PFSK-1 (cell line): ENCODE results near the gene ATP5PB.

Experiments
- FOXP2 ChIP-seq: optimal IDR thresholded peaks from 2 replicates; pipeline ENCODE3; 2011; ENCODE audit warnings: borderline replicate concordance, control low read depth, inconsistent platforms; ENCODE audit not compliant: insufficient read depth; ENCODE audit errors: extremely low read length, extremely low read depth
- POLR2AphosphoS5 ChIP-seq: IDR thresholded peaks from 2 replicates; pipeline ENCODE4 v1.6.1; 2012; ENCODE audit warnings: low read depth, mild to moderate bottlenecking, control low read depth, low read length, moderate library complexity
- SIN3A ChIP-seq: IDR thresholded peaks from 2 replicates; pipeline ENCODE4 v1.6.1; 2012; ENCODE audit warnings: mild to moderate bottlenecking, low read length, moderate library complexity, borderline replicate concordance; ENCODE audit not compliant: insufficient read depth
- TAF1 ChIP-seq: IDR thresholded peaks from 2 replicates; pipeline ENCODE4 v1.6.1; 2012; ENCODE audit warnings: low read length, control low read depth, borderline replicate concordance; ENCODE audit not compliant: insufficient read depth
- TF ChIP-seq, protein P1 (sequence below), 2 experiments: IDR thresholded peaks; 2 replicates each; pipeline versions ENCODE4 v1.6.1 to v1.8.0; 2011 to 2012; ENCODE audit warnings: low read depth in 2 of 2, low read length in 2 of 2, control low read depth in 1 of 2, inconsistent platforms in 1 of 2, mild to moderate bottlenecking in 1 of 2, moderate library complexity in 1 of 2; ENCODE audit not compliant: insufficient read depth in 1 of 2

Gene ATP5PB

GRCh38 chr1:111407301-111407700 is 42.0 kb upstream of the ATP5PB start:
- no peak for TF ChIP-seq TAF1
- TF ChIP-seq, protein P1, sequence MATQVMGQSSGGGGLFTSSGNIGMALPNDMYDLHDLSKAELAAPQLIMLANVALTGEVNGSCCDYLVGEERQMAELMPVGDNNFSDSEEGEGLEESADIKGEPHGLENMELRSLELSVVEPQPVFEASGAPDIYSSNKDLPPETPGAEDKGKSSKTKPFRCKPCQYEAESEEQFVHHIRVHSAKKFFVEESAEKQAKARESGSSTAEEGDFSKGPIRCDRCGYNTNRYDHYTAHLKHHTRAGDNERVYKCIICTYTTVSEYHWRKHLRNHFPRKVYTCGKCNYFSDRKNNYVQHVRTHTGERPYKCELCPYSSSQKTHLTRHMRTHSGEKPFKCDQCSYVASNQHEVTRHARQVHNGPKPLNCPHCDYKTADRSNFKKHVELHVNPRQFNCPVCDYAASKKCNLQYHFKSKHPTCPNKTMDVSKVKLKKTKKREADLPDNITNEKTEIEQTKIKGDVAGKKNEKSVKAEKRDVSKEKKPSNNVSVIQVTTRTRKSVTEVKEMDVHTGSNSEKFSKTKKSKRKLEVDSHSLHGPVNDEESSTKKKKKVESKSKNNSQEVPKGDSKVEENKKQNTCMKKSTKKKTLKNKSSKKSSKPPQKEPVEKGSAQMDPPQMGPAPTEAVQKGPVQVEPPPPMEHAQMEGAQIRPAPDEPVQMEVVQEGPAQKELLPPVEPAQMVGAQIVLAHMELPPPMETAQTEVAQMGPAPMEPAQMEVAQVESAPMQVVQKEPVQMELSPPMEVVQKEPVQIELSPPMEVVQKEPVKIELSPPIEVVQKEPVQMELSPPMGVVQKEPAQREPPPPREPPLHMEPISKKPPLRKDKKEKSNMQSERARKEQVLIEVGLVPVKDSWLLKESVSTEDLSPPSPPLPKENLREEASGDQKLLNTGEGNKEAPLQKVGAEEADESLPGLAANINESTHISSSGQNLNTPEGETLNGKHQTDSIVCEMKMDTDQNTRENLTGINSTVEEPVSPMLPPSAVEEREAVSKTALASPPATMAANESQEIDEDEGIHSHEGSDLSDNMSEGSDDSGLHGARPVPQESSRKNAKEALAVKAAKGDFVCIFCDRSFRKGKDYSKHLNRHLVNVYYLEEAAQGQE (IDR thresholded peaks at IDR 0.05; ENCODE audit: insufficient read depth in 1 of 2, low read depth in 2 of 2, low read length in 2 of 2), result no peak
- TF ChIP-seq POLR2AphosphoS5, result no peak
- no peak for TF ChIP-seq FOXP2
- no peak for TF ChIP-seq SIN3A

DNA sequence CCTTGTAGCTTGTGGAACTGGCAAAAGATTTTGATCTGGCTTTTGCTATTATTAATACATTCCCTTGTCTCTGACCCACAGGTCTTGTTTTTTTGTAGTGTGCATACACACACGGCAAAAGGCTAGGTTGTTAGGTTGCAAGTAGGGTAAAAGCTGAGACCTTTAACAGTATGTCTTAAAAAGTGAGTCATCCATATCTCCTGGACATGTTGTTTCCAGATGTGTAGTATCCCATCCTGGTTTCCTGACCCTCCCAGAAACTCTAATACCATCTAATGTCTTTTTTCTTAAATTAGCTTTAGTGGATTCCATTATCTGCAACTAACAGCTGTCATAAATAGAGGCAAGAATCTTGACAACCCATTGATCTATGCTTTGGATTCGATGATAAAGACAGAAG is 36.4 kb upstream of the ATP5PB start:
- no peak for TF ChIP-seq TAF1
- no peak for TF ChIP-seq POLR2AphosphoS5
- no peak for TF ChIP-seq SIN3A
- TF ChIP-seq, protein P1 (IDR thresholded peaks at IDR 0.05; ENCODE audit: insufficient read depth in 1 of 2, low read depth in 2 of 2, low read length in 2 of 2), result no peak
- no peak for TF ChIP-seq FOXP2

DNA sequence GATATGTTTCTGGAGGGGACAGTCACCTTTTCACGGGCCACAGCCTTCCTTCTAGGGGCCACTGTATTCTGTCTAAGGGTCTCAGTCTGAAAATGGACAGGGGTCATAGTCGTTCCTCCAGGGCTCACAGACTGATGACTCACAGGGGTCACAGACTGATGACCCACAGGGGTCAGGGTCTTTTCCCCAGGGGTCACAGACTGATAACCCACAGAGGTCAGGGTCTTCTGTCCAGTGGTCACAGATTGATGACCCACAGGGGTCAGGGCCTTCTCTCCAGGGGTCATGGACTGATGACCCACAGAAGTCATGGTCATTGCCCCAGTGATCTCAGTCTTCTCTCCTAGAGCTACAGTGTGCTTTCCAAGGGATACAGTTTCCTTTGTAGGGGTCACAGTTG is 34.5 kb upstream of the ATP5PB start:
- TF ChIP-seq SIN3A, result no peak
- TF ChIP-seq, protein P1 (IDR thresholded peaks at IDR 0.05; ENCODE audit: insufficient read depth in 1 of 2, low read depth in 2 of 2, low read length in 2 of 2), result no peak
- TF ChIP-seq FOXP2, result no peak
- no peak for TF ChIP-seq POLR2AphosphoS5
- no peak for TF ChIP-seq TAF1

DNA sequence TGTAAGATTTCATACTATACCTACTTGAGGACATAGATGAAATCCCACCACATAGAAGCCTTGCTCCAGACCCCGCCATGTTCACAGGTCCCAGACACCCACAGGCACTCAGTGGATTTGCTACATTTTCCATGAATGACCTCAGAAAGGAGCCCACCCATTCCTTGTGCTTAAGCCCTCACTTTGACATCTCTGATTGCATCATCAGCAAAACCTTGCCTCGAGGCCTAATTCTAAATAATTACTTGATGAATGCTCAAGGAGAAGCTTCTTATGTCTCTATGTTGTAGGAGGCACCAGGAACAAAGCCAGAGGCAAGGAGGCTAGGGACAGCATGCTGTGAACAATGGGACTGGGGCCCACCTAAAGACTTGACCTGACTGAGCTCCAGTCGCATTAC is 33.8 kb upstream of the ATP5PB start:
- TF ChIP-seq, protein P1 (IDR thresholded peaks at IDR 0.05; ENCODE audit: insufficient read depth in 1 of 2, low read depth in 2 of 2, low read length in 2 of 2), result no peak
- TF ChIP-seq FOXP2 (no peak), POLR2AphosphoS5 (no peak), SIN3A (no peak), TAF1 (no peak)

GRCh38 chr1:111417755-111418154 is 31.5 kb upstream of the ATP5PB start:
- TF ChIP-seq, protein P1 (IDR thresholded peaks at IDR 0.05; ENCODE audit: insufficient read depth in 1 of 2, low read depth in 2 of 2, low read length in 2 of 2), result no peak
- TF ChIP-seq TAF1, result no peak
- TF ChIP-seq FOXP2, result no peak
- TF ChIP-seq POLR2AphosphoS5, result no peak
- no peak for TF ChIP-seq SIN3A
